Measurements from ENCODE around the gene FCHSD2. TPM values are rescaled to one million over a fixed set of nuclear protein-coding genes. Genes with fewer than 3 reads are reported as not detected.

FCHSD2 gene
- total and polyA plus RNA-seq, 9 of the 15 experiments (the other 6 are each of a cell fraction or from before 2014, with no cell fraction given), result 1.8 to 14.7 (median 6.4) TPM

DNA sequence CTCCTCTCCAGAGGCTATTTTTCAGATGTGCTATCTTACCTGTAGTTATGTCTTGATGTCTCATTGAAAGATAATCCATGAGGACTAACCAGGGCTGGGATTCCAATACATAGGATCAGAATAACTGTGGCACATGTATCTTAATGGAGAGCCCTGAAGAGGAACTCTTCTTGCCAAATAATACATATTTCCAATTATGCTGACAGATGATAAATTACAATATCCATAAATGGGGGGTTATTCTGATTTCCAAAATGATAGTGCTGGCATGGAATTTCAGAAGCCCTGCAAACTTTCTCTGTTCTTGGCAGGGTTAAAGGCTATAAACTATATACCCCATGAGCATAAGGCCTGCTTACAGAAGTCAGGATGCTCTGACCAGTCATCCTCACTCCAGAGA, 173.7 kb downstream of the FCHSD2 start (continued):
- TF ChIP-seq, protein P1, sequence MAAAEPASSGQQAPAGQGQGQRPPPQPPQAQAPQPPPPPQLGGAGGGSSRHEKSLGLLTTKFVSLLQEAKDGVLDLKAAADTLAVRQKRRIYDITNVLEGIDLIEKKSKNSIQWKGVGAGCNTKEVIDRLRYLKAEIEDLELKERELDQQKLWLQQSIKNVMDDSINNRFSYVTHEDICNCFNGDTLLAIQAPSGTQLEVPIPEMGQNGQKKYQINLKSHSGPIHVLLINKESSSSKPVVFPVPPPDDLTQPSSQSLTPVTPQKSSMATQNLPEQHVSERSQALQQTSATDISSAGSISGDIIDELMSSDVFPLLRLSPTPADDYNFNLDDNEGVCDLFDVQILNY (CRISPR knock-in tag; IDR thresholded peaks at IDR 0.05), result no peak

DNA sequence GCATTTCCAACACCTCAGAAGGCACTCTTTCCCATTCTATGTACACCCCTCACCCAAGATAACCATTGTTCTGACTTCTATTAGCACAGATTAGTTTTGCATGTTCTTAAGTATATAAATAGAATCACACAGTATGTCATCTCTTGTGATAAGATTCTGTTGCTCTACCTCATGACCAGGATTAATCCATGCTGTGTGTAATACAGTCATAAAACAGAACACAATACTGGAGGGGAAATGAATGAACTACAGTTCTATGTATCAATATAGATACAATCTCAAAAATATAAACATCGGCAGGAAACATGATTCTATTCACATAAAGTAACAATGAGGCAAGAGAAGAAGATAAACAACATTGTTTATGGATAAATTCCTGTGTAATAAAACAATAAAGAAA, 176.4 kb downstream of the FCHSD2 start:
- Histone ChIP-seq H3K9me3 (replicated peaks; ENCODE audit: control insufficient read depth, insufficient read depth, low read depth, low read length) (no peaks in the 10 kb centered on the region), H3K27me3 (ENCODE audit: control insufficient read depth in 2 of 2, insufficient read depth in 2 of 2, low read length in 2 of 2) (no peaks in the 10 kb centered on the region), H2AFZ (ENCODE audit: low read depth, low read length) (no peak overlapping the region), H3K79me2 (ENCODE audit: control insufficient read depth, insufficient read depth, low read length) (no peaks in the 10 kb centered on the region), H4K20me1 (replicated peaks; ENCODE audit: control insufficient read depth, insufficient read depth, low read length) (no peaks in the 10 kb centered on the region), H3K9me1 (ENCODE audit: control insufficient read depth, insufficient read depth, low read length) (no peaks in the 10 kb centered on the region), H3K9ac (ENCODE audit: insufficient read depth in 1 of 2, low read depth in 2 of 2, low read length in 2 of 2) (no peak overlapping the region), H3K4me3 (no peak overlapping the region), H3K4me2 (ENCODE audit: insufficient read depth, low read length) (no peak overlapping the region), H3K27ac (ENCODE audit: extremely low read depth, low read depth, low read length) (no peak overlapping the region), H3K36me3 (ENCODE audit: control insufficient read depth, insufficient read depth, low read length) (no peaks in the 10 kb centered on the region), H3K4me1 (replicated peaks in 1 of 2; ENCODE audit: control insufficient read depth in 2 of 2, insufficient read depth in 2 of 2, low read length in 2 of 2) (peaks cover 0 to 11% of the 10 kb centered on the region in 2 experiments; a peak in 2 of 5 replicates)
- DNase-seq (ENCODE audit: extremely low read depth in 1 of 4, low spot score in 3 of 4) (no peak), ATAC-seq (no peak), FAIRE-seq (no peak)
- 83% methylated on average over 1 of the region's 1 CpG for WGBS (ENCODE audit: insufficient coverage, low coverage, missing lambda C conversion rate)
- no TSS peak for BruUV-seq (replicated peaks)
- POLR2A ChIA-PET, result no interaction called here
- CTCF ChIA-PET (ENCODE audit: low intra/inter-chr PET ratio), result no interaction called here
- intact Hi-C loops (cut with micrococcal nuclease), result no loop called here
- in situ Hi-C loops (cut with MboI), result no loop called here
- TF ChIP-seq, protein P2, sequence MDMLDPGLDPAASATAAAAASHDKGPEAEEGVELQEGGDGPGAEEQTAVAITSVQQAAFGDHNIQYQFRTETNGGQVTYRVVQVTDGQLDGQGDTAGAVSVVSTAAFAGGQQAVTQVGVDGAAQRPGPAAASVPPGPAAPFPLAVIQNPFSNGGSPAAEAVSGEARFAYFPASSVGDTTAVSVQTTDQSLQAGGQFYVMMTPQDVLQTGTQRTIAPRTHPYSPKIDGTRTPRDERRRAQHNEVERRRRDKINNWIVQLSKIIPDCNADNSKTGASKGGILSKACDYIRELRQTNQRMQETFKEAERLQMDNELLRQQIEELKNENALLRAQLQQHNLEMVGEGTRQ (CRISPR knock-in tag; IDR thresholded peaks at IDR 0.05), result no peak
- TF ChIP-seq GATAD2B (IDR thresholded peaks at IDR 0.05; ENCODE audit: borderline replicate concordance) (no peak), BRD9 (IDR thresholded peaks at IDR 0.05; ENCODE audit: low read depth, partially characterized antibody) (no peak), HDAC2 (IDR thresholded peaks at IDR 0.05) (no peak), PHF21A (IDR thresholded peaks at IDR 0.05; ENCODE audit: borderline replicate concordance, low read depth) (no peak), EGR1 (conservative IDR thresholded peaks at IDR 0.05) (no peak), ELF4 (CRISPR knock-in tag; IDR thresholded peaks at IDR 0.05) (no peak)
- TF ChIP-seq, protein P3, sequence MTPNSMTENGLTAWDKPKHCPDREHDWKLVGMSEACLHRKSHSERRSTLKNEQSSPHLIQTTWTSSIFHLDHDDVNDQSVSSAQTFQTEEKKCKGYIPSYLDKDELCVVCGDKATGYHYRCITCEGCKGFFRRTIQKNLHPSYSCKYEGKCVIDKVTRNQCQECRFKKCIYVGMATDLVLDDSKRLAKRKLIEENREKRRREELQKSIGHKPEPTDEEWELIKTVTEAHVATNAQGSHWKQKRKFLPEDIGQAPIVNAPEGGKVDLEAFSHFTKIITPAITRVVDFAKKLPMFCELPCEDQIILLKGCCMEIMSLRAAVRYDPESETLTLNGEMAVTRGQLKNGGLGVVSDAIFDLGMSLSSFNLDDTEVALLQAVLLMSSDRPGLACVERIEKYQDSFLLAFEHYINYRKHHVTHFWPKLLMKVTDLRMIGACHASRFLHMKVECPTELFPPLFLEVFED (CRISPR knock-in tag; conservative IDR thresholded peaks at IDR 0.05), result no peak
- TF ChIP-seq, protein P4, sequence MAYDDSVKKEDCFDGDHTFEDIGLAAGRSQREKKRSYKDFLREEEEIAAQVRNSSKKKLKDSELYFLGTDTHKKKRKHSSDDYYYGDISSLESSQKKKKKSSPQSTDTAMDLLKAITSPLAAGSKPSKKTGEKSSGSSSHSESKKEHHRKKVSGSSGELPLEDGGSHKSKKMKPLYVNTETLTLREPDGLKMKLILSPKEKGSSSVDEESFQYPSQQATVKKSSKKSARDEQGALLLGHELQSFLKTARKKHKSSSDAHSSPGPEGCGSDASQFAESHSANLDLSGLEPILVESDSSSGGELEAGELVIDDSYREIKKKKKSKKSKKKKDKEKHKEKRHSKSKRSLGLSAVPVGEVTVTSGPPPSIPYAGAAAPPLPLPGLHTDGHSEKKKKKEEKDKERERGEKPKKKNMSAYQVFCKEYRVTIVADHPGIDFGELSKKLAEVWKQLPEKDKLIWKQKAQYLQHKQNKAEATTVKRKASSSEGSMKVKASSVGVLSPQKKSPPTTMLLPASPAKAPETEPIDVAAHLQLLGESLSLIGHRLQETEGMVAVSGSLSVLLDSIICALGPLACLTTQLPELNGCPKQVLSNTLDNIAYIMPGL (CRISPR knock-in tag; IDR thresholded peaks at IDR 0.05), result no peak
- TF ChIP-seq, protein P5, sequence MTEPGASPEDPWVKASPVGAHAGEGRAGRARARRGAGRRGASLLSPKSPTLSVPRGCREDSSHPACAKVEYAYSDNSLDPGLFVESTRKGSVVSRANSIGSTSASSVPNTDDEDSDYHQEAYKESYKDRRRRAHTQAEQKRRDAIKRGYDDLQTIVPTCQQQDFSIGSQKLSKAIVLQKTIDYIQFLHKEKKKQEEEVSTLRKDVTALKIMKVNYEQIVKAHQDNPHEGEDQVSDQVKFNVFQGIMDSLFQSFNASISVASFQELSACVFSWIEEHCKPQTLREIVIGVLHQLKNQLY (CRISPR knock-in tag; conservative IDR thresholded peaks at IDR 0.05), result no peak

Data from K562 (cell line).